ENCODE results near the gene RYR2. TPM values are rescaled to one million over a fixed set of nuclear protein-coding genes. Genes with fewer than 3 reads are reported as not detected.
A peak's percentile ranks its signal among the peaks of the same experiment; 100 is the strongest.

The RYR2 gene
- total RNA-seq, 2 donors from 2014 or later = 392 to 756 TPM

- Histone ChIP-seq H3K4me1 (peaks cover 0 to 6% of the 10 kb centered on the region in 2 donors), H3K27me3 (no peaks in the 10 kb centered on the region), H3K4me3 (no peak overlapping the region), H3K27ac (peak overlapping the region in 1 of 2 donors; percentile 68), H3K36me3 (no peaks in the 10 kb centered on the region), H3K9me3 (no peaks in the 10 kb centered on the region)
- DNase-seq (ENCODE audit: low spot score) = no peak
- no peak for TF ChIP-seq CTCF (IDR thresholded peaks at IDR 0.05)
Measured at GRCh38 chr1:237303929-237304328, 261.9 kb downstream of the RYR2 start.

- H3K27me3 ChIP-seq = no peaks in the 10 kb centered on the region
- no peak for DNase-seq (ENCODE audit: low spot score)
- no peaks in the 10 kb centered on the region for H3K9me3 ChIP-seq
- no peaks in the 10 kb centered on the region for H3K36me3 ChIP-seq
- H3K27ac ChIP-seq = peak overlapping the region in 1 of 2 donors; percentile 3
- TF ChIP-seq CTCF (IDR thresholded peaks at IDR 0.05) = no peak
- no peak overlapping the region for H3K4me3 ChIP-seq
- no peaks in the 10 kb centered on the region for H3K4me1 ChIP-seq
Measured at GRCh38 chr1:237306726-237307125, 264.7 kb downstream of the RYR2 start.

DNA sequence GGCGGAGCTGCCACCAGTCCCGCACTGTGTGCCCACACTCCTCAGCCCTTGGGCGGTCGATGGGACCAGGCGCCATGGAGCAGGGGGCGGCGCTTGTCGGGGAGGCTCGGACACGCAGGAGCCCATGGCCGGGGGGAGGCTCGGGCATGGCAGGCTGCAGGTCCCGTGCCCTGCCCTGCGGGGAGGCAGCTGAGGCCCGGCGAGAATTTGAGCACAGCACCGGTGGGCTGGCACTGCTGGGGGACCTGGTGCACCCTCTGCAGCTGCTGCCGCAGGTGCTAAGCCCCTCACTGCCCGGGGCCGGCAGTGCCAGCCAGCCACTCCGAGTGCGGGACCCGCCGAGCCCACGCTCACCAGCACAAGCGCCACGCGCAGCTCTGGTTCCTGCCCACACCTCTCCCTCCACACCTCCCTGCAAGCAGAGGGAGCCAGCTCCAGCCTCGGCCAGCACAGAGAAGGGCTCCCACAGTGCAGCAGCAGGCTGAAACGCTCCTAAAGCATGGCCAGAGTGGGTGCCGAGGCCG, 267.7 kb downstream of the RYR2 start:
- no peaks in the 10 kb centered on the region for H3K9me3 ChIP-seq
- H3K36me3 ChIP-seq = no peaks in the 10 kb centered on the region
- no peaks in the 10 kb centered on the region for H3K27me3 ChIP-seq
- TF ChIP-seq CTCF (IDR thresholded peaks at IDR 0.05) = no peak
- H3K4me3 ChIP-seq = no peak overlapping the region
- H3K4me1 ChIP-seq = no peaks in the 10 kb centered on the region
- DNase-seq (ENCODE audit: low spot score) = no peak
- H3K27ac ChIP-seq = no peak overlapping the region

DNA sequence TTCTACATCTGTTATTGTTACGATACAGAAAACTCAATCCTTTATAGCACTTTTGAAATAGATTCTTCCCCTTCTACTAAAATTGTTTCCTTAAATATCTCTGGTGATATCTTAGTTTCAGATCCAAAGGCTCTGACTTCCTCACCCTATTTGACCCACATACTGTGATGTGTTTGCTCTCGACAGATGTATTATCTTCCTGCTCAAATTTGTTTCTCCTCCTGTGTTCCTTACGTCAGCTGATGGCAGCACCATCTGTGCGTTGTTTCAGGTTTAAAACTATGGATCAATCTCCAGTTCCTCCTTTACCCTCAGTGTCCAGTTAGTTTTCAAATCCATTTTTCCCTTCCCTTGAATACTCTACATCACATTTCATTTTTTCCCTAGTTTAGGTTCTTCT, 274.4 kb downstream of the RYR2 start:
- Histone ChIP-seq H3K27ac (peak overlapping the region in 1 of 2 donors; percentile 22), H3K27me3 (no peaks in the 10 kb centered on the region), H3K4me3 (no peak overlapping the region), H3K4me1 (peaks cover 0 to 11% of the 10 kb centered on the region in 2 donors), H3K9me3 (no peaks in the 10 kb centered on the region), H3K36me3 (no peaks in the 10 kb centered on the region)
- no peak for DNase-seq (ENCODE audit: low spot score)
- no peak for TF ChIP-seq CTCF (IDR thresholded peaks at IDR 0.05)

DNA sequence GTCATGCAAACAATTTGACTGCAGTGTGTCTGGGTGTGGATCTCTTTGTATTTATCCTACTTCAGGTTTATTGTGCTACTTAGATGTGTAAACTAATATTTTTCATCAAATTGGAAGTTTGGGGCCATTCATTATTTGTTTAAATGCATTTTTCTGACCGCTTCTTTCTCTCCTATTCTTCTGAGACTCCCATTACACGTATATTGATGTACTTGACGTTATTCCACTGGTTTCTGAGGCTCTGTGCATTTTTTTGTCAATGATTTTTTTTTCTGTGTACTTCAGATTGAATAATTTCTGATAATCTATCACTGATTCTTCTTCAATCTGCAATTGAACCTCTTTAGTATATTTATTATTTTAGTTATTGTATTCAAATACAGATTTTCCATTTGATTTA, 276.8 kb downstream of the RYR2 start:
- no peak for TF ChIP-seq CTCF (IDR thresholded peaks at IDR 0.05)
- Histone ChIP-seq H3K27ac (no peak overlapping the region), H3K36me3 (no peaks in the 10 kb centered on the region), H3K4me1 (peaks cover 0 to 11% of the 10 kb centered on the region in 2 donors), H3K9me3 (no peaks in the 10 kb centered on the region), H3K27me3 (no peaks in the 10 kb centered on the region), H3K4me3 (no peak overlapping the region)
- DNase-seq (ENCODE audit: low spot score) = no peak

GRCh38 chr1:237320890-237321289, 278.9 kb downstream of the RYR2 start:
- Histone ChIP-seq H3K9me3 (no peaks in the 10 kb centered on the region), H3K4me1 (peaks cover 0 to 21% of the 10 kb centered on the region in 2 donors), H3K4me3 (no peak overlapping the region), H3K27me3 (no peaks in the 10 kb centered on the region), H3K36me3 (no peaks in the 10 kb centered on the region), H3K27ac (peak overlapping the region in 1 of 2 donors; percentile 57)
- TF ChIP-seq CTCF (IDR thresholded peaks at IDR 0.05) = no peak
- no peak for DNase-seq (ENCODE audit: low spot score)
